GM12878 (cell line): Measurements from ENCODE around the gene PAK2. TPM values are rescaled to one million over a fixed set of nuclear protein-coding genes. Genes with fewer than 3 reads are reported as not detected.

Experiments
- ATAC-seq: fragments of 200-7000 bp; cut with Tn5 transposase; 3 replicates; pipeline ENCODE4 v1.9.1; 2020; ENCODE audit warnings: mild to moderate bottlenecking, moderate library complexity
- Bru-seq: library from RNA; stranded (reverse); fragments of 400-500 nt; gene quantifications from one replicate; lab custom pipeline; 2021; lab: Mats Ljungman, UMichigan
- BruChase-seq, 2 experiments: library from RNA; stranded (reverse); fragments of 400-500 nt; gene quantifications; one replicate each; lab custom pipeline; 2021; lab: Mats Ljungman, UMichigan
- BruUV-seq: library from RNA; stranded (reverse); fragments of 400-500 nt; replicated peaks from 2 replicates; lab custom pipeline; 2021; lab: Mats Ljungman, UMichigan
- CTCF ChIA-PET: fragments of 300-600 bp; sonication (Branson Sonifier 250); formaldehyde crosslinking; extraction: SDS; loops from one replicate; lab custom pipeline; 2021; ENCODE audit warnings: inconsistent platforms; lab: Yijun Ruan, JAX
- POLR2A ChIA-PET: fragments of 350-600 bp; formaldehyde crosslinking; extraction: SDS; loops from one replicate; lab custom pipeline; 2021; ENCODE audit warnings: inconsistent platforms; lab: Charles Lee
- RAD21 ChIA-PET: fragments of 300-600 bp; sonication (Branson Sonifier 250); formaldehyde crosslinking; loops from one replicate; lab custom pipeline; 2023; ENCODE audit warnings: antibody characterized with exemption; ENCODE audit not compliant: unreplicated experiment; lab: Charles Lee
- SMC1A ChIA-PET: fragments of 300-600 bp; sonication (Branson Sonifier 250); formaldehyde crosslinking; loops from one replicate; lab custom pipeline; 2023; ENCODE audit not compliant: unreplicated experiment, uncharacterized antibody; lab: Charles Lee
- DNase-seq: peaks from one replicate; pipeline ENCODE4 v3.0.0-alpha.2; 2011; ENCODE audit warnings: low read depth, low spot score
- FAIRE-seq: peaks from 3 replicates; lab custom pipeline; 2011; peaks lifted over from hg19 to GRCh38; lab: Jason Lieb, UNC
- H2AFZ ChIP-seq: 2 replicates; pipeline ENCODE4 v1.6.0; 2011; ENCODE audit warnings: low read depth, low read length, control low read depth; ENCODE audit not compliant: control insufficient read depth
- H3K27ac ChIP-seq: 2 replicates; pipeline ENCODE4 v1.5.1; 2011; ENCODE audit warnings: control low read depth; ENCODE audit not compliant: control insufficient read depth, insufficient read depth
- H3K27me3 ChIP-seq, 2 experiments: replicated peaks in 1 of 2; 2 replicates each; pipeline versions ENCODE4 v1.6.0 to v1.6.1; 2011; ENCODE audit warnings: low read length in 1 of 2; ENCODE audit not compliant: control insufficient read depth in 2 of 2, insufficient read depth in 2 of 2
- H3K36me3 ChIP-seq, 2 experiments: 2 replicates each; pipeline ENCODE4 v1.5.1; 2011; ENCODE audit warnings: low read length in 1 of 2; ENCODE audit not compliant: control insufficient read depth in 2 of 2, insufficient read depth in 2 of 2
- H3K4me1 ChIP-seq: 2 replicates; pipeline ENCODE4 v1.6.1; 2011; ENCODE audit warnings: mild to moderate bottlenecking, low read length, moderate library complexity, mixed read lengths; ENCODE audit not compliant: control insufficient read depth, insufficient read depth
- H3K4me2 ChIP-seq: 2 replicates; pipeline ENCODE4 v1.6.0; 2011; ENCODE audit warnings: control low read depth; ENCODE audit not compliant: control insufficient read depth, insufficient read depth
- H3K4me3 ChIP-seq: fragments of 200-600 bp; sonication (generic); 2 replicates; pipeline ENCODE4 v1.5.1; 2016
- H3K79me2 ChIP-seq: 2 replicates; pipeline ENCODE4 v1.6.0; 2011; ENCODE audit warnings: low read length; ENCODE audit not compliant: control insufficient read depth, insufficient read depth
- H3K9ac ChIP-seq: 2 replicates; pipeline ENCODE4 v1.8.0; 2011; ENCODE audit warnings: low read length, control low read depth, mixed read lengths; ENCODE audit not compliant: control insufficient read depth, insufficient read depth
- H3K9me3 ChIP-seq: replicated peaks from 3 replicates; pipeline ENCODE4 v1.5.1; 2011; ENCODE audit warnings: mild to moderate bottlenecking, low read length; ENCODE audit not compliant: control insufficient read depth, insufficient read depth
- H4K20me1 ChIP-seq: 2 replicates; pipeline ENCODE4 v1.6.0; 2011; ENCODE audit not compliant: control insufficient read depth, insufficient read depth
- ATF7 ChIP-seq: fragments of 450-650 bp; IDR thresholded peaks from 2 replicates; pipeline ENCODE4 v1.6.1; 2016; ENCODE audit warnings: low read depth, mild to moderate bottlenecking
- HCFC1 ChIP-seq: fragments of 150-350 bp; IDR thresholded peaks from 2 replicates; pipeline ENCODE4 v1.6.1; 2014; ENCODE audit warnings: low read length
- IRF4 ChIP-seq: IDR thresholded peaks from 2 replicates; pipeline ENCODE4 v1.6.1; 2011; ENCODE audit warnings: low read depth, low read length
- MXI1 ChIP-seq: fragments of 150-350 bp; IDR thresholded peaks from 2 replicates; pipeline ENCODE4 v1.6.1; 2011; ENCODE audit warnings: low read depth, mild to moderate bottlenecking, inconsistent platforms, low read length, improper control_type of control experiment
- NR2C1 ChIP-seq: fragments of 450-650 bp; IDR thresholded peaks from 2 replicates; pipeline ENCODE4 v1.6.1; 2017; ENCODE audit warnings: antibody characterized with exemption, mild to moderate bottlenecking, moderate library complexity
- POLR2AphosphoS5 ChIP-seq: IDR thresholded peaks from 2 replicates; pipeline ENCODE4 v1.6.1; 2011; ENCODE audit warnings: mild to moderate bottlenecking, low read length, inconsistent platforms
- RELB ChIP-seq: fragments of 450-650 bp; IDR thresholded peaks from 2 replicates; pipeline ENCODE4 v1.6.1; 2017; ENCODE audit warnings: low read depth, mild to moderate bottlenecking, moderate library complexity
- SUPT20H ChIP-seq: IDR thresholded peaks from 2 replicates; pipeline ENCODE4 v1.6.1; 2011; ENCODE audit warnings: low read depth, mild to moderate bottlenecking, low read length, moderate library complexity, borderline replicate concordance; ENCODE audit not compliant: control insufficient read depth
- YY1 ChIP-seq: IDR thresholded peaks from 2 replicates; pipeline ENCODE4 v1.6.1; 2011; ENCODE audit warnings: low read depth, mild to moderate bottlenecking, low read length
- ZNF622 ChIP-seq: fragments of 450-650 bp; IDR thresholded peaks from 2 replicates; pipeline ENCODE4 v1.6.1; 2017; ENCODE audit warnings: mild to moderate bottlenecking, inconsistent platforms
- ZZZ3 ChIP-seq: IDR thresholded peaks from 2 replicates; pipeline ENCODE4 v1.6.1; 2011; ENCODE audit warnings: low read depth; ENCODE audit not compliant: control insufficient read depth, insufficient read length
- WGBS: methylation state at CpG from one replicate; pipeline ENCODE4 v1.1.6; 2016; ENCODE audit warnings: low lambda C conversion rate; ENCODE audit not compliant: insufficient replicate concordance, insufficient coverage; ENCODE audit errors: missing lambda C conversion rate; 5-methylcytosine and 5-hydroxymethylcytosine counted together
- in situ Hi-C: fragments of 300-500 bp; cut with MboI; formaldehyde crosslinking; loops from 9 replicates; pipeline ENCODE4 v1.14.3; 2018; ENCODE audit warnings: mixed read lengths
- intact Hi-C: fragments of 100-400 bp; cut with micrococcal nuclease; formaldehyde crosslinking; loops from one replicate; pipeline ENCODE4 v1.14.2; 2022; ENCODE audit not compliant: unreplicated experiment
- long read RNA-seq, 2 experiments: library from polyadenylated mRNA; unstranded; transcript quantifications; one replicate each; pipeline ENCODE4 v2.0.0, GENCODE V29; 2019 to 2020
- polyA minus RNA-seq, 3 experiments: library from RNA; depleted of rRNA, polyadenylated mRNA; stranded (reverse); fragments of >200 nt; gene quantifications; 2 replicates each; pipeline ENCODE4 v1.2.3, GENCODE V29; 2011
- polyA plus RNA-seq, 11 experiments: library from polyadenylated mRNA; depleted of rRNA in 4 of 11; unstranded in 6 of 11; stranded (reverse) in 5 of 11; fragments of >200 nt; fragmentation: Nextera tagmentation in 4 of 11; fragmentation: Illumina TruSeq in 1 of 11; extraction: Ambion mirVana in 4 of 11; extraction: Trizol in 1 of 11; gene quantifications; 1 replicate in 1 of 11; 2 replicates in 10 of 11; pipeline versions ENCODE4 v1.2.1 to v1.2.3, GENCODE V29; 2011 to 2016; ENCODE audit warnings: inconsistent platforms in 2 of 11, missing spikeins in 2 of 11, low read depth in 1 of 11
- total RNA-seq, 4 experiments: library from RNA; depleted of rRNA in 3 of 4; stranded (reverse); fragments of >200 nt in 3 of 4; fragmentation: Illumina TruSeq in 1 of 4; extraction: Trizol in 1 of 4; gene quantifications; 2 replicates each; pipeline versions ENCODE4 v1.2.1 to v1.2.3, GENCODE V29; 2013 to 2021
- TF ChIP-seq, protein P1 (sequence below): fragments of 450-650 bp; formaldehyde crosslinking; IDR thresholded peaks from 2 replicates; pipeline ENCODE4 v1.5.0; 2022; ENCODE audit warnings: mild to moderate bottlenecking, missing genetic modification characterization

Gene PAK2
- total RNA-seq (2013; cell fraction: nucleolus; rRNA removed) = 30.3 and 31.9 TPM in 2 replicates
- total RNA-seq (2014; rRNA removed) (13.4 and 15.7 TPM in 2 replicates), total RNA-seq (2014; rRNA removed; fragmentation: Illumina TruSeq; extraction: Trizol) (21.9 and 23.3 TPM in 2 replicates), total RNA-seq (2021) (54.5 and 59.1 TPM in 2 replicates), polyA plus RNA-seq (2011; rRNA removed) (44.7 and 46.5 TPM in 2 replicates), polyA plus RNA-seq (2014; fragmentation: Illumina TruSeq; extraction: Trizol) (43.4 and 52.2 TPM in 2 replicates), polyA plus RNA-seq (2014; fragmentation: Nextera tagmentation; extraction: Ambion mirVana) (10 to 100 TPM in 1 of 2 experiments, 1 to 10 TPM in 1; 9.0 to 11.7 TPM), polyA plus RNA-seq (2014; rRNA removed) (17.5 and 18.2 TPM in 2 replicates), polyA plus RNA-seq (2016; fragmentation: Nextera tagmentation; extraction: Ambion mirVana) (10 to 100 TPM; 32.1 to 35.9 TPM), polyA minus RNA-seq (2011; rRNA and poly(A)+ RNA removed) (84.2 and 128 TPM in 2 replicates), Bru-seq, nascent RNA (percentile 87 among the genes with signal in this experiment), BruChase-seq, experiment 1, labeled RNA remaining after a 6-hour chase (percentile 96 among the genes with signal in this experiment), BruChase-seq, experiment 2, labeled RNA remaining after a 2-hour chase (percentile 92 among the genes with signal in this experiment)
- polyA plus RNA-seq (2011; ENCODE audit: low read depth) = 23.4 TPM
- 34.2 and 44.8 TPM in 2 replicates for polyA plus RNA-seq (2011; cell fraction: cytosol; rRNA removed)
- polyA plus RNA-seq (2011; cell fraction: nucleus; rRNA removed) = 15.1 and 15.6 TPM in 2 replicates
- 43.8 and 44.0 TPM in 2 replicates for polyA plus RNA-seq (2012)
- 42.6 and 49.1 TPM in 2 replicates for polyA minus RNA-seq (2011; cell fraction: cytosol; rRNA and poly(A)+ RNA removed)
- 5.1 and 8.1 TPM in 2 replicates for polyA minus RNA-seq (2011; cell fraction: nucleus; rRNA and poly(A)+ RNA removed)
- long read RNA-seq, experiment 1, full-length matches to known transcripts = 10 of 12 reads
- long read RNA-seq, experiment 1, partial matches to known transcripts = 2 of 12 reads
- long read RNA-seq, experiment 1, other reads (novel, unspliced or antisense) = 0 of 12 reads
- long read RNA-seq, experiment 2, partial matches to known transcripts = 29 of 43 reads
- long read RNA-seq, experiment 2, other reads (novel, unspliced or antisense) = 14 of 43 reads

- DNase-seq = peak; percentile 46
- ATAC-seq = peak; percentile 93
- POLR2A ChIA-PET = interaction anchor here (0.6 to 2.4 kb wide), 10 partner anchors 10 to 342 kb away, joined by 3 to 8 read pairs (median 3); partner anchors contain the start of genes CEP19, MELTF, NCBP2 and PIGX
- Histone ChIP-seq H3K4me2 (peak within 1 kb of the TSS; percentile 52), H3K4me1 (no peaks in the 10 kb centered on the region), H2AFZ (peak within 1 kb of the TSS; percentile 63), H3K27me3 (no peaks in the 10 kb centered on the region), H3K27ac (peak within 1 kb of the TSS; percentile 92), H3K9me3 (no peaks in the 10 kb centered on the region), H3K79me2 (peaks cover 51% of the 10 kb centered on the region), H3K36me3 (no peaks in the 10 kb centered on the region), H3K9ac (peak within 1 kb of the TSS; percentile 95), H4K20me1 (no peaks in the 10 kb centered on the region), H3K4me3 (peak within 1 kb of the TSS; percentile 95)
- SMC1A ChIA-PET = interaction anchor here (0.8 to 1.5 kb wide), 6 partner anchors 9 to 171 kb away, joined by 3 to 5 read pairs (median 3); partner anchors contain the start of genes FBXO45 and SENP5
- no peak for FAIRE-seq
- CTCF ChIA-PET = interaction anchor here (0.6 to 3.3 kb wide), 4 partner anchors 9 to 131 kb away, joined by 3 to 10 read pairs (median 6); no protein-coding TSS in a partner anchor
- 1% methylated on average over 34 of the region's 86 CpGs for whole genome bisulfite sequencing
- in situ Hi-C loops (no loop called here), intact Hi-C loops (no loop called here)
- no TSS peak for BruUV-seq
- RAD21 ChIA-PET = interaction anchor here (0.6 to 2.2 kb wide), 9 partner anchors 22 to 241 kb away, joined by 3 to 7 read pairs (median 3); partner anchors contain the start of genes CEP19, NRROS and PIGX
- TF ChIP-seq RELB = no peak
- TF ChIP-seq ZZZ3 = no peak
- no peak for TF ChIP-seq NR2C1
- no peak for TF ChIP-seq SUPT20H
- no peak; the same call in 1 of the 2 replicates for TF ChIP-seq MXI1
- TF ChIP-seq ATF7 = no peak
- TF ChIP-seq YY1 = peak; percentile 93
- TF ChIP-seq, protein P1, sequence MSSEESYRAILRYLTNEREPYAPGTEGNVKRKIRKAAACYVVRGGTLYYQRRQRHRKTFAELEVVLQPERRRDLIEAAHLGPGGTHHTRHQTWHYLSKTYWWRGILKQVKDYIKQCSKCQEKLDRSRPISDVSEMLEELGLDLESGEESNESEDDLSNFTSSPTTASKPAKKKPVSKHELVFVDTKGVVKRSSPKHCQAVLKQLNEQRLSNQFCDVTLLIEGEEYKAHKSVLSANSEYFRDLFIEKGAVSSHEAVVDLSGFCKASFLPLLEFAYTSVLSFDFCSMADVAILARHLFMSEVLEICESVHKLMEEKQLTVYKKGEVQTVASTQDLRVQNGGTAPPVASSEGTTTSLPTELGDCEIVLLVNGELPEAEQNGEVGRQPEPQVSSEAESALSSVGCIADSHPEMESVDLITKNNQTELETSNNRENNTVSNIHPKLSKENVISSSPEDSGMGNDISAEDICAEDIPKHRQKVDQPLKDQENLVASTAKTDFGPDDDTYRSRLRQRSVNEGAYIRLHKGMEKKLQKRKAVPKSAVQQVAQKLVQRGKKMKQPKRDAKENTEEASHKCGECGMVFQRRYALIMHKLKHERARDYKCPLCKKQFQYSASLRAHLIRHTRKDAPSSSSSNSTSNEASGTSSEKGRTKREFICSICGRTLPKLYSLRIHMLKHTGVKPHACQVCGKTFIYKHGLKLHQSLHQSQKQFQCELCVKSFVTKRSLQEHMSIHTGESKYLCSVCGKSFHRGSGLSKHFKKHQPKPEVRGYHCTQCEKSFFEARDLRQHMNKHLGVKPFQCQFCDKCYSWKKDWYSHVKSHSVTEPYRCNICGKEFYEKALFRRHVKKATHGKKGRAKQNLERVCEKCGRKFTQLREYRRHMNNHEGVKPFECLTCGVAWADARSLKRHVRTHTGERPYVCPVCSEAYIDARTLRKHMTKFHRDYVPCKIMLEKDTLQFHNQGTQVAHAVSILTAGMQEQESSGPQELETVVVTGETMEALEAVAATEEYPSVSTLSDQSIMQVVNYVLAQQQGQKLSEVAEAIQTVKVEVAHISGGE (CRISPR knock-in tag) = no peak
- TF ChIP-seq POLR2AphosphoS5 = peak; percentile 80; the same call in 1 of the 2 replicates
- TF ChIP-seq ZNF622 = no peak
- no peak for TF ChIP-seq IRF4
- peak; percentile 85 for TF ChIP-seq HCFC1
These were observed at the start of gene PAK2 for GRCh38 chr3:196739671-196740480. Gene PAK2, plus strand, starts transcription at chr3:196739857. Its CDS starts 42,790 bp downstream, at chr3:196782647.
